GM12873 (cell line): Measurements from ENCODE around the gene LRP1B.

Experiments
- CTCF ChIP-seq: IDR thresholded peaks from 2 replicates; pipeline ENCODE4 v1.5.1; 2012; ENCODE audit warnings: low read depth, mild to moderate bottlenecking, moderate library complexity, low read length, control low read depth; ENCODE audit not compliant: insufficient read depth; ENCODE audit errors: missing control alignments

Gene LRP1B

GRCh38 chr2:142010477-142011270 is 120.1 kb downstream of the LRP1B start:
- TF ChIP-seq CTCF, result no peak

- TF ChIP-seq CTCF, result no peak
Observed at GRCh38 chr2:142008135-142008744, 122.6 kb downstream of the LRP1B start.

- TF ChIP-seq CTCF, result no peak
Observed at GRCh38 chr2:141994066-141994465, 136.8 kb downstream of the LRP1B start.

DNA sequence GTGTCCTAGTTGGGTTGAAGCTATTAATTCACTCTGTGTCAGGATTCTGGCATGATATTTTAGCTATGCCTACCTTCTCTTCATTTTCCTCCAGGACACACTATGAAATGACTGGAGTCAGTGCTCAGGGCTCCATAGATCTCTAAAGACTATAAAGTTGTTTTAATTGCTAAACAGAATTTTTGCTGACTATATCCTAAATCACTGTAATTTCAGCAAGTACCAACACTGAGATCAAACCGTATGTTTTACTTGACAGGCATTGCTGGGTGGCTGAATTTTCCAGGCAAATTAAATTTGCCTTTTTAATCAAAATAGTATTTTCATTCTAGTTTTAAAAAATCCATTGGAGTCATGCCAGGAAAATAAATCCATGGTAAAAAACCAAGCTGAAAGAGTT is 138.1 kb downstream of the LRP1B start:
- no peak for TF ChIP-seq CTCF

DNA sequence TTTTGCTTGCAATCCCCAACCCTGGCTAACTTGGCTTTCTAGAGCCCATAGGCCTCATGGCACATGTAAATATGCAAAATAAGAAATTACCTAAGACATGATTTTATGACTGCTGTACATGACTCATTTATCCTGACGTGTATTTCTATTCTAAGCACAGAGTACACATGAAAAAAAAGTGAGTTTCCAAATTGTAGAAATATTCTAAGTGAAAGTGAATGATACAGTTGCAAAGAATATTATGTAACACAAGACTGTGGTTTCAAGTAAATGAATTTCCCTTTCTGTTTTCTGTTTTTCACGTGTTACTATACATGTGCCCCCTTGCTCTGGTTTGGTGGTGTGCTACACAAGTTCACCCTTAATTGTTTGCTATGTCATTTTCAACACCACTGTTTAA is 162.4 kb downstream of the LRP1B start:
- TF ChIP-seq CTCF, result no peak

DNA sequence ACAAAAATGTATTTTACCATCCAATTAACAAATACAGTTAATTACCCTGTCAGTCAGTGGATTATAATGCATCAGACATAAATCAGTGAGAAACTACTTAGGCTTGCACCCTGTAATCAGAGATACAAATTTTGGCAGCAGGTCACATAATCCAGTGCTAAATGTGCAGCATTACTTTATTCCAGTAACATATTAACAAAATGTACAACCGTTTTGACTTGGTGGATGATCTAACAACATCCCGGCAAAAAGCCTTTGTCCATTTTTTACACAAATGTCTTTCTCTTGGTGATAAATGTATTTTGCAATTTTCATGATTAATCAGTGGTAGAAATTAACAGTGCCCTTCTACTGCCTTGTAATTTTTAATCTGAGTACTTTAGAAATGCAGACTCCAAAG is 162.8 kb downstream of the LRP1B start:
- no peak for TF ChIP-seq CTCF

- no peak for TF ChIP-seq CTCF
Observed at GRCh38 chr2:141967503-141967902, 163.3 kb downstream of the LRP1B start.
